Measurements from ENCODE around the gene PRKAR2B.
A peak's percentile ranks its signal among the peaks of the same experiment; 100 is the strongest.

Gene PRKAR2B

DNA sequence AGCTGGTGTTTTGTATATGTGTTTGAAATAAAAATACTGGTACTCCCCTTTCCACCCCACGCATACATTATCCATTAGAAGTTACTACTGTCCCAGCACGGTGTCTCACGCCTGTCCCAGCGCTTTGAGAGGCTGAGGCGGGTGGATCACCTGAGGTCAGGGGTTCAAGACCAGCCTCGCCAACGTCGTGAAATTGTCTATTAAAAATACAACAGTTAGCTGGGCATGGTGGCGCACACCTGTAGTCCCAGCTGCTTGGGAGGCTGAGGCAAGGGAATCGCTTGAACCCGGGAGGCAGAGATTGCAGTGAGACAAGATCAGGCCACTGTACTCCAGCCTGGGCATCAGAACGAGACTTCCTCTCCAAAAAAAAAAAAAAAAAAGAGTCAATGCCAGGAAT, 127.0 kb downstream of the PRKAR2B start:
- DNase-seq (ENCODE audit: extremely low read depth, insufficient read length): no peak
- TF ChIP-seq, protein P1, sequence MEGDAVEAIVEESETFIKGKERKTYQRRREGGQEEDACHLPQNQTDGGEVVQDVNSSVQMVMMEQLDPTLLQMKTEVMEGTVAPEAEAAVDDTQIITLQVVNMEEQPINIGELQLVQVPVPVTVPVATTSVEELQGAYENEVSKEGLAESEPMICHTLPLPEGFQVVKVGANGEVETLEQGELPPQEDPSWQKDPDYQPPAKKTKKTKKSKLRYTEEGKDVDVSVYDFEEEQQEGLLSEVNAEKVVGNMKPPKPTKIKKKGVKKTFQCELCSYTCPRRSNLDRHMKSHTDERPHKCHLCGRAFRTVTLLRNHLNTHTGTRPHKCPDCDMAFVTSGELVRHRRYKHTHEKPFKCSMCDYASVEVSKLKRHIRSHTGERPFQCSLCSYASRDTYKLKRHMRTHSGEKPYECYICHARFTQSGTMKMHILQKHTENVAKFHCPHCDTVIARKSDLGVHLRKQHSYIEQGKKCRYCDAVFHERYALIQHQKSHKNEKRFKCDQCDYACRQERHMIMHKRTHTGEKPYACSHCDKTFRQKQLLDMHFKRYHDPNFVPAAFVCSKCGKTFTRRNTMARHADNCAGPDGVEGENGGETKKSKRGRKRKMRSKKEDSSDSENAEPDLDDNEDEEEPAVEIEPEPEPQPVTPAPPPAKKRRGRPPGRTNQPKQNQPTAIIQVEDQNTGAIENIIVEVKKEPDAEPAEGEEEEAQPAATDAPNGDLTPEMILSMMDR (IDR thresholded peaks at IDR 0.05; ENCODE audit: insufficient read depth, low read length, poor library complexity, severe bottlenecking): no peak
- Histone ChIP-seq H3K4me3 (replicated peaks; ENCODE audit: low read depth, low read length) (no peak overlapping the region), H3K27me3 (replicated peaks; ENCODE audit: control insufficient read depth, insufficient read depth, low read length) (no peaks in the 10 kb centered on the region), H3K36me3 (ENCODE audit: control insufficient read depth, insufficient read depth, low read length) (no peaks in the 10 kb centered on the region)

DNA sequence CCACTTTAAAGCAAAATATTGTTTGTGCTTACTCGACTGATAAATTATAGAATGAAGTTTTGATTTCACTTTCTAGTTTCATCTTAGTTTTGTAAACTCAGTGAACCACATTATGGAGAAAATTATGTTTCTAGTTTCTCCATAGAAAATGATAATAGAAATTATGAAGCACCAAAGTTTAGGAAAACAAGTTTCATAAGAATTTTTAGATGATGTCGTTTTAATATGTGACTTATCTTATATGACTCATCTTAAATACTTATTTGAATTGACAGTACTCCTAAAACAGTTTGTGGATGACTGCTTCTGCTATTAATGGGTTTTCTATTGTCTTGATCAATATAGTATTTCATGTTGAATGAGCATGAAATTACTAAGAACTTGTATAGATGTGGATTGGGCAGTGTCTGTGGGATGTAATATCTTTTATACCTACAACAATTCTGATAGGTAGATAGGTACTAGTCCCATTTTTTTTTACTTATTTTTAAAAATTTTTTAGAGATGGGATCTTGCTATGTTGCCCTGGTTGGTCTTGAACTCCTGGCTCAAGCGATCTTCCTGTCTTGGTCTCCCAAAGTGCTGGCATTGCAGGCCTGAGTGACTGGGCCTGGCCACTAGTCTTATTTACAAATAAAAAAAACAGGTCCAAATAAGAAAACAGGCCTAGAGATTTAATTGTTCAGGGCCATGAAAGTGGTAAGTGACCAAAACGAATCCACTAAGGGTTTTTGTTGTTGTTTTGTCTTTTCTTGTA, 127.9 kb downstream of the PRKAR2B start:
- DNase-seq (ENCODE audit: extremely low read depth, insufficient read length): no peak
- H3K36me3 ChIP-seq (ENCODE audit: control insufficient read depth, insufficient read depth, low read length): no peaks in the 10 kb centered on the region
- TF ChIP-seq, protein P1 (IDR thresholded peaks at IDR 0.05; ENCODE audit: insufficient read depth, low read length, poor library complexity, severe bottlenecking): no peak
- H3K4me3 ChIP-seq (replicated peaks; ENCODE audit: low read depth, low read length): no peak overlapping the region
- H3K27me3 ChIP-seq (replicated peaks; ENCODE audit: control insufficient read depth, insufficient read depth, low read length): no peaks in the 10 kb centered on the region

DNA sequence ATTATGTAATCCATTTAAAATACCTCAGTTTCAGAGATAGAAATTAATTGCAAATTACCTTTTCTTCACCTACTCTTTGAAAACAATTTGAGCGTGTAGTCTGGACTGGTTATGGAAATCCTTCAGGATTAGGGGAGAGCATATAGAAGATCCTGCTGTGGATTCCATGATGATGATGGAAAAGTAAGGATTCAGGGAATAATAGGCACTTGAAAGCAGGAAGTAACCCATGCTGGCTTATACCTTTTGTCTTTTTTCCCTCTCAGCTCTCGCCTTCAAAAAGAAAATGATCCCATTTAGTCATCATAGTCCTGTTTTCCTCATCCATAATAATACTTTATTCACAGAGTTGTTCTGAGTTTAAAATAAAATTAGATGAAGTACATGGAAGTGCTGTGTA, 128.7 kb downstream of the PRKAR2B start:
- H3K36me3 ChIP-seq (ENCODE audit: control insufficient read depth, insufficient read depth, low read length): no peaks in the 10 kb centered on the region
- no peak for DNase-seq (ENCODE audit: extremely low read depth, insufficient read length)
- no peaks in the 10 kb centered on the region for H3K27me3 ChIP-seq (replicated peaks; ENCODE audit: control insufficient read depth, insufficient read depth, low read length)
- H3K4me3 ChIP-seq (replicated peaks; ENCODE audit: low read depth, low read length): no peak overlapping the region
- TF ChIP-seq, protein P1 (IDR thresholded peaks at IDR 0.05; ENCODE audit: insufficient read depth, low read length, poor library complexity, severe bottlenecking): no peak

DNA sequence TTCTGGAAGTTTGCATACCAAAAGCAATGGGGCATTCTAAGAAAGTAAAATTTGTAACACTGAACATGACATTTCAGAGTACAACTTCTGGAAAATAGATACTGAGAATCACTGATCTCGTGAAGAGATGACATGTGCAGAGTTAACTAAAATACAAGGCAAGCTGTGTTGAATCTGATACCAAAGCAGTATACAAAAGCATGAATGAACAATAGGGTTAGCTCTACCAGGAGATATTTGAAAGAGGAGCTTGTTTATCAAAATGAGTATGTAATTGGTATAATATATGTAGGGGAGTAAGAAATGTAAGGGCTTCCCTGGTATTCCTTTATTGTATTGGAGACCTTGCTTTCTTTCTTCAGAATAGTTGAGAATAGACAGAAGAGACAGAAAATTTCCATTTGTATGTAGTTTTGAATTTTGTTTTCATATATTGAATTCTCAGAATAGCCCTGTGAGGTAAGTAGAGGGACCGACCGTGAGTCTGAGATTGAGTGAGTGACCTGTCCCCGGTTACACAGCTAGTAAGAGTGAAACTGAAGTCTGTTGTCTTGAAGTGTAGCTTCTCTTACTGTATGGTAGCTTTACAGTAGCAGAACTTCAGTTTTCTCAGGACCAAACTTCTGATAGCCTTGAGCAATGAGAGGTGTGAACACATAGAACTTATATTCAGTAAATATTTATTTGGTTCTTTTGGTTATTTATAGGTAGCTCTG, 129.3 kb downstream of the PRKAR2B start:
- DNase-seq (ENCODE audit: extremely low read depth, insufficient read length): peak; percentile 14
- TF ChIP-seq, protein P1 (IDR thresholded peaks at IDR 0.05; ENCODE audit: insufficient read depth, low read length, poor library complexity, severe bottlenecking): no peak
- no peak overlapping the region for H3K4me3 ChIP-seq (replicated peaks; ENCODE audit: low read depth, low read length)
- H3K36me3 ChIP-seq (ENCODE audit: control insufficient read depth, insufficient read depth, low read length): no peaks in the 10 kb centered on the region
- H3K27me3 ChIP-seq (replicated peaks; ENCODE audit: control insufficient read depth, insufficient read depth, low read length): no peaks in the 10 kb centered on the region

DNA sequence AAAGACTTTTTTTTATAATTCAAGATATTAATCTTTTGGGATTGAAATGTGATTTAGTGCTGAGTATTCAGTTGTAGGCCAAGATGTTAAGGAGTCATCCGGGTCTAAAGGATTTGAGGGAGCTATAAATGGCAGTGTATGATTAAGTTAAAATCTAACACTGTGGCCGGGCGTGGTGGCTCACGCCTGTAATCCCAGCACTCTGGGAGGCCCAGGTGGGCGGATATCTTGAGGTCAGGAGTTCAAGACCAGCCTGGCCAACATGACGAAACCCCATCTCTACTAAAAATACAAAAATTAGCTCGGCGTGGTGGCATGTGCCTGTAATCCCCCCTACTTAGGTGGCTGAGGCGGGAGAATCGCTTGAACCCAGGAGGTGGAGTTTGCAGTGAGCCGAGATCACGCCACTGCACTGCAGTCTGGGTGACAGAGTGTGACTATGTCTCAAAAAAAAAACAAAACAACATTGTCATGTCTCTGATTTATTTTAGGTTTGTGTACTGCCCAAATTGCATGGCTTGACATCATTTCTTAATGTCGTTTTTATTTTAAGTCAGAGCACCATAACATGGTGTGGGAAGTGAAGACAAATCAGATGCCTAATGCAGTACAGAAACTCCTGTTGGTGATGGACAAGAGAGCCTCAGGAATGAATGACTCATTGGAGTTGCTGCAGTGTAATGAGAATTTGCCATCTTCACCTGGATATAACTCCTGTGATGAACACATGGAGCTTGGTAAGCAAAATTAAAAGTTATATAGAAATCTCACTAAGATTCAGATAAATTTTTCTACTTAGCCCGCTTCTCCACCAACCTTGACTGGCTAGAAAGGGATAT, 135.0 kb downstream of the PRKAR2B start:
- TF ChIP-seq, protein P1 (IDR thresholded peaks at IDR 0.05; ENCODE audit: insufficient read depth, low read length, poor library complexity, severe bottlenecking): no peak
- no peaks in the 10 kb centered on the region; the same call in 1 of the 2 replicates for H3K36me3 ChIP-seq (ENCODE audit: control insufficient read depth, insufficient read depth, low read length)
- H3K27me3 ChIP-seq (replicated peaks; ENCODE audit: control insufficient read depth, insufficient read depth, low read length): no peaks in the 10 kb centered on the region
- no peak overlapping the region for H3K4me3 ChIP-seq (replicated peaks; ENCODE audit: low read depth, low read length)
- no peak for DNase-seq (ENCODE audit: extremely low read depth, insufficient read length)
